Sigmoid colon (tissue), 7 donors: ENCODE measurements around the gene PJA2. TPM values are rescaled to one million over a fixed set of nuclear protein-coding genes. Genes with fewer than 3 reads are reported as not detected.

Source experiments
- DNase-seq: peaks from one replicate; pipeline ENCODE4 v3.0.0-alpha.2; 2019
- H3K27ac ChIP-seq, 4 donors: fragments of 200-600 bp; sonication (generic); one replicate each; pipeline ENCODE4 v1.5.1; 2016 to 2019; ENCODE audit warnings: mild to moderate bottlenecking in 1 of 4
- H3K27me3 ChIP-seq, 3 donors: fragments of 200-600 bp; sonication (generic); one replicate each; pipeline ENCODE4 v1.5.1; 2019; ENCODE audit warnings: mild to moderate bottlenecking in 1 of 3
- H3K36me3 ChIP-seq, 4 donors: fragments of 200-600 bp; sonication (generic); one replicate each; pipeline ENCODE4 v1.5.1; 2016 to 2019
- H3K4me1 ChIP-seq, 4 donors: fragments of 200-600 bp; sonication (generic); one replicate each; pipeline ENCODE4 v1.5.1; 2017 to 2019
- H3K4me3 ChIP-seq, 4 donors: fragments of 200-600 bp; sonication (generic); one replicate each; pipeline ENCODE4 v1.5.1; 2017 to 2019; ENCODE audit warnings: mild to moderate bottlenecking in 2 of 4, moderate library complexity in 1 of 4
- H3K9me3 ChIP-seq, 4 donors: fragments of 200-600 bp in 3 of 4; sonication (generic) in 3 of 4; one replicate each; pipeline versions ENCODE4 v1.5.1 to v1.6.1; 2013 to 2019
- CTCF ChIP-seq, 4 experiments: fragments of 450-650 bp in 3 of 4; fragments of 200-600 bp in 1 of 4; IDR thresholded peaks; one replicate each; pipeline ENCODE4 v1.5.1; 2016 to 2019; ENCODE audit warnings: antibody characterized with exemption in 4 of 4, mild to moderate bottlenecking in 3 of 4, moderate library complexity in 2 of 4
- EP300 ChIP-seq, 4 donors: sonication (generic); formaldehyde crosslinking; IDR thresholded peaks; one replicate each; pipeline ENCODE4 v1.6.1; 2017; ENCODE audit warnings: antibody characterized with exemption in 4 of 4
- POLR2A ChIP-seq, 2 donors: fragments of 450-650 bp; IDR thresholded peaks; one replicate each; pipeline ENCODE4 v1.6.1; 2016; ENCODE audit warnings: antibody characterized with exemption in 2 of 2, mild to moderate bottlenecking in 2 of 2, moderate library complexity in 2 of 2
- POLR2AphosphoS5 ChIP-seq, 4 donors: sonication (generic); formaldehyde crosslinking; IDR thresholded peaks; one replicate each; pipeline ENCODE4 v1.6.1; 2017; ENCODE audit warnings: antibody characterized with exemption in 4 of 4
- WGBS, 2 donors: extraction: QIAGEN DNeasy Blood & Tissue Kit; methylation state at CpG; one replicate each; pipeline ENCODE4 v1.1.7; 2013; 5-methylcytosine and 5-hydroxymethylcytosine counted together
- intact Hi-C: fragments of 100-400 bp; cut with DNase I; formaldehyde crosslinking; loops from one replicate; pipeline ENCODE4 v1.15.1; 2023
- polyA plus RNA-seq, 3 donors: library from polyadenylated mRNA; stranded (reverse); fragments of 200-250 nt; gene quantifications; one replicate each; pipeline ENCODE4 v1.2.3, GENCODE V29; 2013
- total RNA-seq, 4 donors: library from RNA; depleted of rRNA; stranded (reverse); fragments of >200 nt; gene quantifications; one replicate each; pipeline ENCODE4 v1.1.0, GENCODE V29; 2016
- donor health status: healthy with polysubstance abuse.
- donor health status: Bipolar disorder and iron deficiency.
- donor health status: healthy.

The PJA2 gene
- total and polyA plus RNA-seq, 7 donors, result 35.4 to 213 (median 163) TPM

DNA sequence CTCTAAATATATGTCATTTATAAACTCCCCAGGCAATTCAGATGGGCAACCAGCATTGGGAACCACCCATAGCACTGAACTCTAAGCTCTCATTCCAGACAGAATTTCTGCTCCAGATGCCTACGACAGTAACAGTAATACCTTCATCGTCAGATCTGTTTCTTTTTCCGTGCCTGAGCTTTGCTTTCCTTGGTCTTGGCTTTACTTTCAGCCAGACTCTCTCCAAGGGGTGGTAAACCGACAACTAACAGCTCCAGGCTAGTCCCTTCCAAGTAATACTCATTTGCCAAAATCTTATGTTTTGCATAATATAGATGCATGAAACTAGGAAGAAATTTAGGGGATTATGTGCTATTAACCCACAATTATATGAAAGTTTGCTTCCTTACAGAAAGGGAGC is 102.3 kb downstream of the PJA2 start:
- 92% methylated on average over 4 of the region's 4 CpGs for WGBS, 2 donors
- TF ChIP-seq POLR2AphosphoS5 (IDR thresholded peaks at IDR 0.05), result no peak
- TF ChIP-seq EP300 (IDR thresholded peaks at IDR 0.05), result no peak
- TF ChIP-seq POLR2A (IDR thresholded peaks at IDR 0.05), result no peak
- TF ChIP-seq CTCF (IDR thresholded peaks at IDR 0.05), result no peak
- intact Hi-C loops, result no loop called here

DNA sequence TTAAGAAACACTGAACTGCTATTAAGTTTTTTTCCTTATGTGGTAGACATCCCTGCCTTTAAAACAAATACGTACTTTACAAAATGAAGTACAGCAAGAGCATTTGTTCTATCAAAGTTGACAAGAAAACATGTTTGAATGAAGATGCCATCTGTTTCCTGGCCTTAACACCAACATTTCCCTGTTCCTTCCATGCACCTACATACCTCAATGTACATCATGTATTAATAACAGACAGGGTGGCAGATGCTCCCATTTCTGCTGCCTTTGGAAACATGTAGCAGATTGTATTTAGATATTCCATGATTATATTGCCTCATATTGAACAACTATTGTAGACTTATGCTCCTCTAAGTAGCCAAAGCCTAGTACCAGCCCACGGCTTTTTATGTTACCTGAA is 104.4 kb downstream of the PJA2 start:
- Histone ChIP-seq H3K4me3 (no peak overlapping the region), H3K36me3 (no peaks in the 10 kb centered on the region), H3K4me1 (no peaks in the 10 kb centered on the region), H3K27ac (no peak overlapping the region), H3K27me3 (no peaks in the 10 kb centered on the region), H3K9me3 (no peaks in the 10 kb centered on the region)
- 94 to 96% methylated on average over 2 of the region's 2 CpGs for WGBS, 2 donors
- no peak for DNase-seq
- TF ChIP-seq POLR2A (IDR thresholded peaks at IDR 0.05) (no peak), CTCF (IDR thresholded peaks at IDR 0.05) (no peak), EP300 (IDR thresholded peaks at IDR 0.05) (no peak)
- intact Hi-C loops, result no loop called here

More for the DNA sequence above, 102.3 kb downstream of the PJA2 start:
- no peak overlapping the region for H3K27ac ChIP-seq
- no peak for DNase-seq
- no peak overlapping the region for H3K4me3 ChIP-seq
- no peaks in the 10 kb centered on the region for H3K36me3 ChIP-seq
- no peaks in the 10 kb centered on the region for H3K27me3 ChIP-seq
- H3K9me3 ChIP-seq, result no peaks in the 10 kb centered on the region
- no peaks in the 10 kb centered on the region for H3K4me1 ChIP-seq

DNA sequence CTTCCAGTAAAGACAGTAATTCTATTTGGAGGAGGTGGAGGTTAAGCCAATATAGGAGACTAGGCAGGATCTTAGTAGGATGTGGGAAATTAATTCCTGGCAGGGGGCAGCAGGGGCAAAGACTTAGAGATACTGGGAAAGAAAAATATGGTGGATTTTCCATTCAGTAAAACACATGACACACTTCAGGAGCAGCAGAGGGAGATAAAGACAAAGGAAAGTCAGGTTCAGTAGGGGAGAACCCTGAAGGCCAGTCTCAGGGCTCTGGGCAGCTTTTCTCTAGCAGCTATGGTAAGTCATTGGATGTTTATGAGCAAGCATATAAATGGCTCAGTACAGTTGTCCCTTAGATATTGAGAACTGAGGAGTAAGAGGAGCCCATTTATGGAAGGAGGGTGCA is 105.5 kb downstream of the PJA2 start:
- no peaks in the 10 kb centered on the region for H3K4me1 ChIP-seq
- no peak for TF ChIP-seq POLR2AphosphoS5 (IDR thresholded peaks at IDR 0.05)
- no peak for TF ChIP-seq POLR2A (IDR thresholded peaks at IDR 0.05)
- TF ChIP-seq CTCF (IDR thresholded peaks at IDR 0.05), result no peak
- no peak for TF ChIP-seq EP300 (IDR thresholded peaks at IDR 0.05)
- intact Hi-C loops, result no loop called here

DNA sequence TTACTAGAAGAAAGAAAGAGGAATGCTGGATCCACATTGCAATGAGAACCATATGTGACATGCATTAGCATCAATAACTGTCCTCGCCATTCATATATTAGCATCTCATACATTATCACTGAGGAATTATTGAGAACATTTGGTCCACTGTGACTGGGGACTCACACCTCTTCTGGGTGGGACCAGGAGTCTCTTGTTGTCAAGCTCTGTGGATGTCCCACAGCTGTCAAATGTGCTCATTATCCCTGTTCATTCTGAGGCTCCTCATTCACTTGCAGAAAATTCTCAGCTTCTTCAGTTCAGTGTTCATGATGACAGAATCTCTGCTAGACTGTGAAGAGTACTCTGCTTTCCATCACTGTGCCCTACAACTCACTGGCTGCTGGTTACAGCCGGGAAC is 109.4 kb downstream of the PJA2 start:
- H3K36me3 ChIP-seq, result no peaks in the 10 kb centered on the region
- WGBS, 2 donors, result 89 to 91% methylated on average over 2 of the region's 2 CpGs
- peaks cover 0 to 1% (median 0%) of the 10 kb centered on the region in 4 donors for H3K9me3 ChIP-seq
- H3K4me1 ChIP-seq, result no peaks in the 10 kb centered on the region
- no peak for TF ChIP-seq EP300 (IDR thresholded peaks at IDR 0.05)
- TF ChIP-seq POLR2A (IDR thresholded peaks at IDR 0.05), result no peak
- no peak for TF ChIP-seq POLR2AphosphoS5 (IDR thresholded peaks at IDR 0.05)
- no peak for TF ChIP-seq CTCF (IDR thresholded peaks at IDR 0.05)
- no peak overlapping the region for H3K27ac ChIP-seq
- no peak for DNase-seq
- no peaks in the 10 kb centered on the region for H3K27me3 ChIP-seq
- no peak overlapping the region for H3K4me3 ChIP-seq
- intact Hi-C loops, result no loop called here

More for the DNA sequence above, 105.5 kb downstream of the PJA2 start:
- Histone ChIP-seq H3K36me3 (no peaks in the 10 kb centered on the region), H3K4me3 (no peak overlapping the region), H3K9me3 (no peaks in the 10 kb centered on the region), H3K27ac (no peak overlapping the region), H3K27me3 (no peaks in the 10 kb centered on the region)
- no peak for DNase-seq

DNA sequence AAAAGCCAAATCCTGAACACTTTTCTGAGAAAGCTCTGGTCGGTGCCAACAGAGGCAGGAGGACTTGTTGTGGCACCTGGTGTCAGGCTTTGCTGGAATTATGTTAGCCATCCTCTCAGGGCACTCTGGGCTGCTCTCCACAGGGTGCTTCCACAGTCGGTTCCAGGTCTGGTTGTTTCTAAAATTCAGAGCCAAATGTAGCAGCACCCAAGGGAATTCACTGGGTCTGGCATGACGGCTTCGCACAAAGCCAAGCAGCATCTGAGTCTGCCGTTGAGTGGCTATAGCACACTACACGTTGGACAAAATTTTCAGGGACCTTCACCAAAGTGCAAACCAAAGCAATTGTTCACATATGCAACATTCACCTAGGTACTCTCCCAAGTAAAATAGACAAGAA is 110.2 kb downstream of the PJA2 start:
- Histone ChIP-seq H3K27ac (no peak overlapping the region), H3K4me1 (no peaks in the 10 kb centered on the region), H3K36me3 (no peaks in the 10 kb centered on the region), H3K27me3 (no peaks in the 10 kb centered on the region), H3K4me3 (no peak overlapping the region), H3K9me3 (peaks cover 0 to 6% (median 0%) of the 10 kb centered on the region in 4 donors)
- no peak for DNase-seq
- TF ChIP-seq POLR2AphosphoS5 (IDR thresholded peaks at IDR 0.05) (no peak), POLR2A (IDR thresholded peaks at IDR 0.05) (no peak), EP300 (IDR thresholded peaks at IDR 0.05) (no peak), CTCF (IDR thresholded peaks at IDR 0.05) (no peak)
- intact Hi-C loops, result no loop called here
- WGBS, 2 donors, result 87% methylated on average over 6 of the region's 6 CpGs
